HCT116 (cell line): ENCODE data around the gene TRIM29. TPM values are rescaled to one million over a fixed set of nuclear protein-coding genes. Genes with fewer than 3 reads are reported as not detected.

Experiments used
- ATAC-seq: fragments of 200-7000 bp; cut with Tn5 transposase; 2 replicates; pipeline ENCODE4 v1.9.1; 2020; ENCODE audit warnings: mild to moderate bottlenecking, moderate library complexity
- BruUV-seq: library from RNA; stranded (reverse); fragments of 400-500 nt; replicated peaks from 2 replicates; lab custom pipeline; 2021; lab: Mats Ljungman, UMichigan
- CTCF ChIA-PET: fragments of 300-600 bp; sonication (Branson Sonifier 250); formaldehyde crosslinking; loops from one replicate; lab custom pipeline; 2021; ENCODE audit warnings: antibody characterized with exemption; lab: Charles Lee
- POLR2A ChIA-PET: fragments of 300-600, 350-600 bp; sonication (Branson Sonifier 250); formaldehyde crosslinking; loops from one replicate; lab custom pipeline; 2021; ENCODE audit warnings: antibody characterized with exemption; lab: Charles Lee
- RAD21 ChIA-PET, 2 experiments: fragments of 300-600 bp; sonication (Branson Sonifier 250); formaldehyde crosslinking; loops; one replicate each; lab custom pipeline; 2023; ENCODE audit warnings: low total read pairs in 2 of 2; ENCODE audit not compliant: uncharacterized antibody in 2 of 2, unreplicated experiment in 2 of 2, low non-redundant PET in 1 of 2; lab: Charles Lee
- DNase-seq: peaks from one replicate; pipeline ENCODE4 v3.0.0-alpha.2; 2010; ENCODE audit warnings: low read depth, low spot score
- H2AFZ ChIP-seq: fragments of 200-600 bp; shearing (Covaris generic), sonication (generic); 2 replicates; pipeline ENCODE4 v1.6.1; 2017; ENCODE audit warnings: low read depth, mixed run types, mixed read lengths, antibody characterized with exemption, low read length; ENCODE audit not compliant: poor library complexity, severe bottlenecking
- H3K27ac ChIP-seq: 2 replicates; pipeline ENCODE4 v1.5.1; 2012; ENCODE audit warnings: low read depth, low read length
- H3K27me3 ChIP-seq: fragments of 200-600 bp; sonication (generic); 2 replicates; pipeline ENCODE4 v1.6.1; 2016; ENCODE audit warnings: mixed run types, low read length, mixed read lengths; ENCODE audit not compliant: insufficient read depth
- H3K36me3 ChIP-seq, 2 experiments: fragments of 200-500 bp in 1 of 2; fragments of 200-600 bp in 1 of 2; sonication (Bioruptor generic) in 1 of 2; sonication (generic) in 1 of 2; 2 replicates each; pipeline versions ENCODE4 v1.5.1 to v1.6.1; 2014 to 2016; ENCODE audit warnings: low read length in 2 of 2, inconsistent platforms in 1 of 2, mixed read lengths in 1 of 2, mixed run types in 1 of 2; ENCODE audit not compliant: insufficient read depth in 2 of 2, control insufficient read depth in 1 of 2
- H3K4me1 ChIP-seq, 2 experiments: fragments of 200-600 bp in 1 of 2; sonication (generic) in 1 of 2; 2 replicates each; pipeline versions ENCODE4 v1.5.1 to v1.6.1; 2012 to 2017; ENCODE audit warnings: low read length in 2 of 2, inconsistent platforms in 1 of 2, mild to moderate bottlenecking in 1 of 2, mixed read lengths in 1 of 2, mixed run types in 1 of 2, moderate library complexity in 1 of 2; ENCODE audit not compliant: insufficient read depth in 2 of 2, control insufficient read depth in 1 of 2
- H3K4me2 ChIP-seq: fragments of 200-600 bp; sonication (generic); 2 replicates; pipeline ENCODE4 v1.6.1; 2017; ENCODE audit warnings: mixed run types, low read length, mixed read lengths
- H3K4me3 ChIP-seq, 2 experiments: fragments of 200-600 bp in 1 of 2; sonication (generic) in 1 of 2; replicated peaks in 1 of 2; 2 replicates each; pipeline ENCODE4 v1.5.1; 2011 to 2016; ENCODE audit warnings: low read length in 2 of 2, control low read depth in 1 of 2, low read depth in 1 of 2, mild to moderate bottlenecking in 1 of 2, mixed read lengths in 1 of 2, mixed run types in 1 of 2
- H3K79me2 ChIP-seq: fragments of 200-600 bp; sonication (generic); 2 replicates; pipeline ENCODE4 v1.6.1; 2017; ENCODE audit warnings: mild to moderate bottlenecking, mixed run types, low read length, moderate library complexity, mixed read lengths; ENCODE audit not compliant: insufficient read depth
- H3K9ac ChIP-seq: fragments of 200-600 bp; sonication (generic); 2 replicates; pipeline ENCODE4 v1.6.1; 2016; ENCODE audit warnings: low read length, mixed read lengths
- H3K9me2 ChIP-seq: fragments of 200-600 bp; sonication (generic), shearing (Covaris generic); 2 replicates; pipeline ENCODE4 v1.6.1; 2017; ENCODE audit warnings: mixed run types, mild to moderate bottlenecking, moderate library complexity; ENCODE audit not compliant: insufficient read depth
- H3K9me3 ChIP-seq, 2 experiments: fragments of 200-500 bp in 1 of 2; fragments of 200-600 bp in 1 of 2; sonication (Bioruptor generic) in 1 of 2; sonication (generic) in 1 of 2; 2 replicates each; pipeline ENCODE4 v1.6.1; 2014 to 2017; ENCODE audit warnings: low read length in 2 of 2, mixed read lengths in 2 of 2, inconsistent platforms in 1 of 2, low read depth in 1 of 2, mild to moderate bottlenecking in 1 of 2, mixed run types in 1 of 2, moderate library complexity in 1 of 2; ENCODE audit not compliant: control insufficient read depth in 1 of 2, insufficient read depth in 1 of 2
- H4K20me1 ChIP-seq: fragments of 200-600 bp; sonication (generic), shearing (Covaris generic); 2 replicates; pipeline ENCODE4 v1.6.1; 2017; ENCODE audit warnings: mixed run types, mild to moderate bottlenecking, moderate library complexity; ENCODE audit not compliant: insufficient read depth
- ATF3 ChIP-seq: IDR thresholded peaks from 2 replicates; pipeline ENCODE4 v1.6.1; 2012
- CBX3 ChIP-seq: IDR thresholded peaks from 2 replicates; pipeline ENCODE4 v1.6.1; 2012; ENCODE audit warnings: low read depth
- CEBPB ChIP-seq: IDR thresholded peaks from 2 replicates; pipeline ENCODE4 v1.6.1; 2012; ENCODE audit warnings: low read depth
- EGR1 ChIP-seq: IDR thresholded peaks from 2 replicates; pipeline ENCODE4 v1.6.1; 2012; ENCODE audit warnings: low read depth
- ELF1 ChIP-seq: IDR thresholded peaks from 2 replicates; pipeline ENCODE4 v1.6.1; 2012; ENCODE audit warnings: low read depth, borderline replicate concordance
- EZH2 ChIP-seq: fragments of 200-600 bp; sonication (generic); IDR thresholded peaks from 2 replicates; pipeline ENCODE4 v1.6.1; 2017; ENCODE audit warnings: antibody characterized with exemption, mixed run types
- EZH2phosphoT487 ChIP-seq: fragments of 200-600 bp; IDR thresholded peaks from 2 replicates; pipeline ENCODE4 v1.6.1; 2018; ENCODE audit warnings: antibody characterized with exemption, borderline replicate concordance
- FOSL1 ChIP-seq: IDR thresholded peaks from 2 replicates; pipeline ENCODE4 v1.6.1; 2012; ENCODE audit warnings: low read depth
- JUND ChIP-seq: IDR thresholded peaks from 2 replicates; pipeline ENCODE4 v1.6.1; 2012
- POLR2A ChIP-seq: IDR thresholded peaks from 2 replicates; pipeline ENCODE4 v1.7.0; 2011; ENCODE audit warnings: borderline replicate concordance; ENCODE audit not compliant: insufficient read depth, insufficient read length; ENCODE audit errors: extremely low read depth
- POLR2AphosphoS5 ChIP-seq: IDR thresholded peaks from 2 replicates; pipeline ENCODE4 v1.6.1; 2011; ENCODE audit warnings: mild to moderate bottlenecking, low read depth, low read length, moderate library complexity
- RAD21 ChIP-seq: IDR thresholded peaks from 2 replicates; pipeline ENCODE4 v1.6.1; 2012; ENCODE audit warnings: low read depth, mild to moderate bottlenecking
- SIN3A ChIP-seq: IDR thresholded peaks from 2 replicates; pipeline ENCODE4 v1.6.1; 2012; ENCODE audit warnings: low read depth
- SP1 ChIP-seq: IDR thresholded peaks from 2 replicates; pipeline ENCODE4 v1.6.1; 2012; ENCODE audit warnings: low read depth
- SRF ChIP-seq: IDR thresholded peaks from 2 replicates; pipeline ENCODE4 v1.6.1; 2012; ENCODE audit warnings: low read depth
- YY1 ChIP-seq: IDR thresholded peaks from 2 replicates; pipeline ENCODE4 v1.6.1; 2011; ENCODE audit warnings: low read length, low read depth, moderate library complexity, mild to moderate bottlenecking; ENCODE audit not compliant: insufficient replicate concordance; ENCODE audit errors: extremely low read depth
- ZBTB33 ChIP-seq: IDR thresholded peaks from 2 replicates; pipeline ENCODE4 v1.6.1; 2011; ENCODE audit warnings: mild to moderate bottlenecking, low read length, moderate library complexity; ENCODE audit not compliant: insufficient replicate concordance; ENCODE audit errors: extremely low read depth
- ZFX ChIP-seq: fragments of 450-650 bp; IDR thresholded peaks from 2 replicates; pipeline ENCODE4 v1.6.1; 2017
- ZNF274 ChIP-seq: fragments of 200-500 bp; sonication (Bioruptor generic); IDR thresholded peaks from 2 replicates; pipeline ENCODE4 v1.6.1; 2014; ENCODE audit warnings: mild to moderate bottlenecking, low read depth, low read length, inconsistent platforms
- intact Hi-C: fragments of 100-400 bp; cut with micrococcal nuclease; formaldehyde crosslinking; loops from 2 replicates; pipeline ENCODE4 v1.10.0; 2022
- total RNA-seq: library from RNA; stranded (reverse); gene quantifications from one replicate; pipeline ENCODE4 v1.2.1, GENCODE V29; 2021; ENCODE audit not compliant: unreplicated experiment
- TF ChIP-seq, protein P1 (sequence below): IDR thresholded peaks from 2 replicates; pipeline ENCODE4 v1.6.1; 2012

TRIM29 gene
- total RNA-seq, 1 experiment from 2014 or later = 0.54 TPM

- TF ChIP-seq ZBTB33 = no peak
- no peak for TF ChIP-seq SRF
- no peak for TF ChIP-seq EZH2phosphoT487
- TF ChIP-seq EZH2 = no peak
- no peak for TF ChIP-seq YY1
- TF ChIP-seq CEBPB = no peak
- no peak for TF ChIP-seq ZFX
- no peak for TF ChIP-seq ATF3
- TF ChIP-seq POLR2A = no peak
- TF ChIP-seq CBX3 = no peak
- TF ChIP-seq RAD21 = no peak
- TF ChIP-seq SP1 = no peak
- TF ChIP-seq, protein P1, sequence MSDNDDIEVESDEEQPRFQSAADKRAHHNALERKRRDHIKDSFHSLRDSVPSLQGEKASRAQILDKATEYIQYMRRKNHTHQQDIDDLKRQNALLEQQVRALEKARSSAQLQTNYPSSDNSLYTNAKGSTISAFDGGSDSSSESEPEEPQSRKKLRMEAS = no peak
These were observed 63.8 kb downstream of the TRIM29 start (continued) for GRCh38 chr11:120074076-120074475.

- POLR2A ChIA-PET = no interaction called here
- no peak overlapping the region for H3K4me2 ChIP-seq
- no peaks in the 10 kb centered on the region for H4K20me1 ChIP-seq
- CTCF ChIA-PET = no interaction called here
- H3K4me1 ChIP-seq = no peaks in the 10 kb centered on the region
- no peak overlapping the region for H3K9ac ChIP-seq
- H3K9me3 ChIP-seq = no peaks in the 10 kb centered on the region
- no peak overlapping the region for H3K4me3 ChIP-seq
- ATAC-seq (no peak), DNase-seq (no peak)
- 0 out of 2 replicates have a peak, but pooled peaks cover 4% of the 10 kb centered on the region for H3K27me3 ChIP-seq
- BruUV-seq = no TSS peak
- no peak overlapping the region for H2AFZ ChIP-seq
- H3K9me2 ChIP-seq = no peaks in the 10 kb centered on the region
- intact Hi-C loops = no loop called here
- H3K79me2 ChIP-seq = no peaks in the 10 kb centered on the region
- no peaks in the 10 kb centered on the region for H3K36me3 ChIP-seq
- H3K27ac ChIP-seq = no peak overlapping the region
- RAD21 ChIA-PET = no interaction called here
- TF ChIP-seq CEBPB = no peak
- no peak for TF ChIP-seq ZBTB33
- no peak for TF ChIP-seq POLR2AphosphoS5
- TF ChIP-seq EGR1 = no peak
- TF ChIP-seq ATF3 = no peak
- TF ChIP-seq, protein P1 = no peak
- TF ChIP-seq ELF1 = no peak
- TF ChIP-seq RAD21 = no peak
- no peak for TF ChIP-seq SP1
- no peak for TF ChIP-seq SIN3A
- TF ChIP-seq CBX3 = no peak
- no peak for TF ChIP-seq FOSL1
- no peak for TF ChIP-seq JUND
- TF ChIP-seq EZH2phosphoT487 = no peak
- TF ChIP-seq EZH2 = no peak
- TF ChIP-seq ZFX = no peak
- no peak for TF ChIP-seq ZNF274
- TF ChIP-seq POLR2A = no peak
These were observed 64.7 kb downstream of the TRIM29 start for GRCh38 chr11:120073196-120073595.
